NCI-H226 (cell line): ENCODE results near the gene FCMR.
"Not testable (repeated sequence)": the region's sequence is repeated elsewhere in the genome, so short reads cannot be mapped to it uniquely, and the experiment has no call there.

ENCODE experiments used
- DNase-seq: peaks from one replicate; pipeline ENCODE4 v3.0.0-alpha.2; 2015

Gene FCMR

DNA sequence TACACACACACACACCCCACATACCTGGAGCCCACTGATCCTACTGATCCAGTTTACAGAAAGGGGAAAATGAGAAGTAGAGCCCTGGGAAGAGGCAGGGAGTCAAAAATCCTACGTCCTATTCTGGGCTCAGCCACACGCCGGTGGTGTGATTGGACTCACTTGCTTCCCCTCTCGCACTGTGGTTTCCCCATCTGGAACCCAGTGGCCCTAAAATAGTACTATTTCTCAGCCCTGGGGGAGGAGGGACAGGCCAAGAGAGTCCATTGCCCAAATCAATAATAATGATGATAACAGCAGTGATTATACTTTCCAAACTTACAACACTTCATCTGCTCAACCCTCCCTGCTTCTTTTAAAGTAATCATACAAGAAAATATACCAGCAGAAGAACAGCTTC, 27.5 kb upstream of the FCMR start:
- no peak for DNase-seq

DNA sequence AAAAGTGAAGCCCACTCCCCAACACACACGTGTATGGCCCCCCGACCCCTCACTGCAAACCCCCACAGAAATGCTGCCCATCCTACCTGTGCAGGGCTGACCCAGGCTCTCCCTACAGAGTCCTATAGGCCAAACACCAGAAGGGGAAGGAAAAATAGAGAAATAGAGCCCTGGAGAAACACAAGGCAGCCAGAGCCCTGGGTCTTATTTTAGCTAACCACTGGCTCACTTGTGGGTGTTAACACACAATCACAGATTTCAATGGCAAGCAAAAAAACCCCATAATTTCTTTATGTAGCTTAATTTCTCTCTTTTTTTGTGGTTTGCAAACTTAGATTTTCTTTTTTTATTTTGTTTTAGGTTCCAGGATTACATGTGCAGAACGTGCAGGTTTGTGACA, 25.5 kb upstream of the FCMR start:
- DNase-seq: no peak

DNA sequence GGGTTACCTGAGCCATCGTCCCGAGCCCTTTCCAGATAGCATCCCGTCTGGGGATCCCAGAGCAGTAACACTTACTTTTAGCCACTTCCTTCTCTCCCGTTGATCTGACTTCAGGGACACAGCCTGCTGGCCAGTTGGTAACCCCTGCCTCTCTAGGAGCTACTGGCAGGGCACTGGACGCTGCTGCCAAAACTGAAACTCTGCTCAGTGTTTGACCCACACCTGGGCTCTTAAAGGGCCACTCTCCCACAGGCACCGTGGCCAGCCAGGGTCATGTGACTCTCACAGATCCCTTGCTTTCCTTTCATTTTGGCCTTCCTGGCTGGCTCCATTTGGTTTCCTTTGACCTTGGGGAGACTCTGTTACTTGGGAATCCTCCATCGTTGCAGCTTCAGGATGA, 24.5 kb upstream of the FCMR start, which contains the start of gene PIGR:
Gene PIGR, minus strand, starts transcription at position 206 of the 400 bp plus-strand sequence. CDS start 5,935 bp downstream, outside the sequence.
- DNase-seq: no peak

DNA sequence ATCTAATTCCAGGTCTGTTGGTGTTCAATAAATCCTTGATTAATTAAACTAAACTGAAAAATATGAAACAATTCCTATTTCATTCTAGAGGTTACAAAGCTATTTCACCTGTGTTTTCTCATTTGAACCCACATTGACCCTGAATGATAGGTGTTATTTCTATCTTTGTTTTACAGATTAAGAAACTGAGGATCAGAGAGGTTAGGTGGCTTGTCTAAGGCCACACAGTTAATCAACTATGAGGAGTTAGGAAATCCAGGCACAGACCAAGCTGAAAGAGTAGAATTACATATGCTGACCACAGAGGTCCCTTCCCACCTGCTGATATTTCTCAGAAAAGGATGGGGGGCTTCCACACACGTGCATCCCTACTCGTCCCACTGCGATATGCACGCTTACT, 24.0 kb upstream of the FCMR start:
- no peak for DNase-seq

DNA sequence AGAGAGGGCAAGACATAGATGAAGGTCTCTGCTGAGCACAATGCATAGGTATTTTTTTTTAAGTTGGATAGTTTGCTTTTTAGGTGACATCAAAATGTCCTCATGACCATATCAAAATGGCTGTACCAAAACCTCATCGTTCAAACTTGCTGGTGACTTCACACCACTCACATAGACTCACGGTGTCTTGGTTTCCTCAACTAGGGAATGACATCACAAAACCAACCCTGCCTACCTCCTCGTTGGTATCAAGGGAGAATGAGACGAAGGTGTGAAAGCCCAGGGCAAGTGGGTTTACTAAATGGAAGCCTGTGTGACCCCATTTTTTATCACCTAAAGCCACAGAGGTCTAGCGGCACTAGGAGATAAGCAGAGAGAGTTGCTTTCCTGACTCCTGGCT, 23.0 kb upstream of the FCMR start:
- no peak for DNase-seq

DNA sequence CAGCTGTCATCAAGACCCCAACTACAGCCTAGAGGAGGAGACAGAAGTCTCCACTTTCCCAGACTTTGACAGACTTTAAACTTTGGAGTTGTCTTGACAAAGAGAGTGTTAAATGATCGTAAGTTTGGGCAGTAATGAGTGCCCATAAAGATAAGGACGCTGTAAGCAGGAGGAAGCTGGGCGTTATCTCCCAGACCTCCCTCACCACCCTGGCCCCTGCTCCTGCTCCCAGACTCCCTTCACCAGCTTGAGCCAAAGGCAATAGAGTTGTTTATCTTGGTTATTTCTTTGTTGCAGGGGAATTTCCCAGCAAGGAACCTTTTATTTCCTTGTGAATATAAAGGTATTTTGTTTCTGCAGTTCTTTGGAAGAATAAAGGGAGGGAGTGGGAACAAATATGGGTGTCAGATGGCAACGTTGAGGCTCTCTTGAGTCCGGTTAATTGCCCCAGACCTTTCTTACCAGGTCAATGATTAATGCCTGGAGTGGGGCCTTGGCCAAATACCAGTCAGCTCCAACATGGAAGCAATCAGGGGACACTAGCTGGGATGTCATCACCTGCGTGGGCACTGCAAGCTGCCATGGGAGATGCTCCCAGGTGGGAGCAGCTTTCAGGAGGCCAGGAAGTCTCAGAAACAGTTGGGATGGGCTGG, 20.2 kb upstream of the FCMR start:
- DNase-seq: peak; percentile 29

DNA sequence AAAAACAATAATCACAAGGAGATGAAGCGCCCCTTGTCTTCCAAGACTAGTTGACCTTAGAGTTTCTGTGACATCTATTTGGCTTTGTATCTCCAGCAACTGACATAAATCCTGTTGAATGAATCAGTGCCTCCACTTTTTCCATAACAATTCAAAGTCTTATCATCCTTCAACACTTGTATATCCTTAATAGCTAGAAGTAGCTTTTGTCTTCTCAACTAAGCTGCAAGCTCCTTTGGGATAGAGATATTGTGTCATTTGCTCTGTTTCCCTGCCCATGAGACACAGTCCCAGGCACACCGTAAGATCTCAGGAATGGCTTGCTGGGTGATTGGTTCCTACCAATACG, 18.8 kb upstream of the FCMR start:
- no peak for DNase-seq

DNA sequence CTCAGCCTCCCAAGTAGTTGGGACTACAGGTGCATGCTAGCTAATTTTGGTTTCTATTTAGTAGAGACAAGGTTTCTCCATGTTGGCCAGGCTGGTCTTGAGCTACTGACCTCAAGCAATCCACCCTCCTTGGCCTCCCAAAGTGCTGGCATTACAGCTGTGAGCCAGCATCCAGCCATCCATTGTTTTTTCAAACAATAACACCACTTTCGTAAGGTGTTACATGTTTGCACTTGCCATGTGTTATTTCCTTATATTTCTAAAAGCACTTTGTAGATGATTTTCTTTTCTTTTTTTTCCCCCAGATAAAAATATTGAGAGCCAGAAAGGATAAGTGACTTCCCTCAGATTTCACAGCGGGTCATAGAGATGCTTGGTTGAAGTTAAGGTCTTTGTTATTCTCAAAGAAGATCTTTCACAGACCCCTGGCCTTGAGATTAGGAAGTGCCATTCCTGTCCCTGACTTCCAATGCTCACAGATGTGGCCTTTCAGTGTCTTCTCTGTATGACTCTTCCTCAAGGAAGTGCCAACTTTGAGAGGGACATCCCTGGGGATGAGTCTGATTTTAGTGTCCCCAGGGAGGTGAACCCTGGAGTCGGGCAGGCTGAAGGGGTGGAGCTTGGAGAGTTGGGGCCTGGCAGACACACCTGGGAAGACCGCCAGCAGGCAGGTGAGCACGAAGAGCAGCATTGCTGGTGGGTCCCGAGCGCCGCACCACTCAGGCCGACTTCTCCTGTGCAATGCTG, 18.3 kb upstream of the FCMR start:
- no peak for DNase-seq

DNA sequence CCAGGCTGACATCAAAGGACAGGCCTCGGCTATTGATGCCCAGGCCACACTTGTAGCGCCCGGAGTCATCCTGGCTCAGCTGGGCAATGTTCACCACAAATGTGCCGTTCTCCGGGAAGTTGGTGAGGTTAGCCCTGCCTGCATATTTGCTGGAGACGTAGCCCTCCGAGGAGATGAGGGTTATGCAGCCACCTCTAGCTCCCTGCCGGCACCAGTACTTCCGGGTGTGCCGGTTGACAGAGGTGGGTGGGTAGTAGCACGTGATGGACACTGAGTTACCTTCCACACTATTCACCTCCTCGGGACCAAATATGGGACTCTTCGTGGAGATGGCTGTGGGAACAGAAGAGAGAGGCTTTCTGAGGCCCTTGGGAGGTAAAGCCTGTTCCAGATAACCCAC, 17.4 kb upstream of the FCMR start:
- DNase-seq: no peak

DNA sequence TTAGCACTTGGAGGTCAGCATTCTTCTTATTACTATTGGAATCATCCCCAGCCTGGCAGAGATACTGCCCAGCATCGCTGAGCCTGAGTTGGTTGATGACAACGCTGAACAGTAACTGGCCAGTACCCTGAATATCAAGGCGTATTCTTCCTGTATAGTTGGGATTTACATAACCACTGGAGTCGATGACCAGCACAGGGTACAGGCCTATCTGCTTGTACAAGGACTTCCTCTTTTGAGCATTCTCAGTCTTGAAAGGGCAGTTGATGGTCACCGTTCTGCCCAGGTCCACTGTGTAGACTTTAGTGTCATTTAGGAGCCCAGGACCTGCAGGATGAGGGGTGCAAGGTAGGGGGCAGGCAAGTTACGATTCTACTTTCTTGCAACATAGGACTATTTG, 15.7 kb upstream of the FCMR start:
- no peak for DNase-seq

DNA sequence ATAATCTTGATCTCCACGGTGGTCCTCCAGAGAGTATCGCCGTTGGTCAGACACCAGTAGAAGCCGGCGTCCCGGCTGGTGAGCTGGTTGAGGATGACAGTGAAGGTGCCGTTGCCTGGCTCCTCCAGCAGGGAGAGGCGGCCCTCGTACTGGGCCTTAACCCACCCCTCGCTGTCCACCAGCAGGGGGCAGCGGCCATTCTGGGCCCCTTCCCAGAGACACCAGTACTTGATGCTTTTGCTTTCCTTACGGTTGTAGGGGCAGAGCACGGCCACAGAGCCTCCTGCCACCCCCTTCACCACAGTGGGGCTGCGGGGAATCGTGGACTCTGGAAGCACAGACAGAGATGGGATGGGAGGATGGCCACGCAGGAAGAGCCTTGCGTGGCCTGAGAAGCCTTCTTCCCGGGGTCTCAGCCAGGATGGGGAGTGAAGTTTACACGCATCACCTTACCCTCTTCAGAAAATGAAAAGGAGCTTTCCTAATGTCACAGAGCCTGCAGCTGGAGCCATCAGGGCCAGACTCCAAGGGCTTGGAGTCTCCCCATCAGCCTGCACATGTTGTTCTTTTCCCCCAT, 13.8 kb upstream of the FCMR start:
- no peak for DNase-seq

DNA sequence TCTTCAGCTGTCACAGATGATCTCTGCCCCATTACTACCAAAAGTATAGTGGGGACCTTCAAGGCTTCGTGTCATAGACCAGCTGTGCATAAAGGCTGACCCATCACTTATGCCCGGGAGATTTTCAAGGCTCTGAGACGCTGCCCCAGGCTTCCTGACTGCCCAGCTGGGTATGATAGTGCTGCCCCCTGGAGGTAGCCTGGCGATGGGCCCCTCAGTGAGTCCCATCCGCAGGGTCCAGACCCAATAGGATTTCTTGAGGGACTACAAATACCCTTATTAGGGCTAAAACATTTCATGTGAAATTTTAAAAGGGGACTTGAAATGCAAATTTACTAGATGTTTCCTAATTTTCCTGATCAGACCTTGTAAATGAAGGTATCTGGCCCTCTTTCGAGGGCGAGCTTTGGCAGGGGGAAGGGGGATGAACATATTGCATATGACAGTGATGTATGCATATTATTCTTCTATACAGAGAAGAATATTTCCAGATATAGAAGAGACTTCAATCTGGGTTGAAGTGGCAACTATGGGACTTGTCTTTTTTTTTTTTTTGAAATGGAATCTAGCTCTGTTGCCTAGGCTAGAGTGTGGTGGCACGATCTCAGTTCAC, 11.7 kb upstream of the FCMR start:
- no peak for DNase-seq

DNA sequence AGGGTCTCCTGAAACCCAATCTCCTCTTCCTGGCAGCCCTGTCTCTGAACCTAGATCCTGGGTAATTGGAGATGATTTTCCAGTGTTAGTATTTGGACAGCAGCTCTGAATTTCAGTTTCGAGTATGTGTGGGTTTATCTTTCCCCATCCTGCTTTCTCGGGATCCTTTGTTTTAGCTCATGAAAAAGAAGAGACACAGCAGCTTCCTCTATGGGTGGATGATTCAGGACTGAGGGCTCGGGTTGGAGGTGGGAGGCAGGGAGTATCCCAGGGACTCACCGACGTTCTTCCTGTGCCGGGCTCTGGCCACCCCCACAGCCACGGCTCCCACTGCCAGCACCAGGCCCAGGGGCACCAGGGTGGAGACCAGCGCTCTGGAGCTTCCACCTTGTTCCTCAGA, 10.4 kb upstream of the FCMR start:
- no peak for DNase-seq

DNA sequence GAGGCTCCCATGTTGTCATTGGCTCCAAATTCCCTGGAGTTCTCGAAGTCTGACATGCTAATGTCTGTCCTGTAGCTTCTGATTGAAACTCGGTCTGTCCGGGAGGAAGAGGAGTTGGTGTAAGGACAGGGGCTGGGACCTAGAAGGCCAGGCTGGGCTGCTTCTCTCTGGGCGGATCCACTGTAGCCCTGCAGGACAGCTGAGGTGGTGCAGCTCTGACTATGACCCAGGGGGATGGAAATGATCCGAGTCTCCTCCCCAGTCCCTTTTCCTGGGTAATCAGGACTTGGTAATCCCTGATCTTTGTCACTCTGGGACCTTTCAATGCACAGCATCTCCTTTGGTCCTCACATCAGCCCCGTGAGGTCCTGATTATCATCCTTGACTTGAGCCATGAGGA, 10.0 kb upstream of the FCMR start:
- DNase-seq: no peak

DNA sequence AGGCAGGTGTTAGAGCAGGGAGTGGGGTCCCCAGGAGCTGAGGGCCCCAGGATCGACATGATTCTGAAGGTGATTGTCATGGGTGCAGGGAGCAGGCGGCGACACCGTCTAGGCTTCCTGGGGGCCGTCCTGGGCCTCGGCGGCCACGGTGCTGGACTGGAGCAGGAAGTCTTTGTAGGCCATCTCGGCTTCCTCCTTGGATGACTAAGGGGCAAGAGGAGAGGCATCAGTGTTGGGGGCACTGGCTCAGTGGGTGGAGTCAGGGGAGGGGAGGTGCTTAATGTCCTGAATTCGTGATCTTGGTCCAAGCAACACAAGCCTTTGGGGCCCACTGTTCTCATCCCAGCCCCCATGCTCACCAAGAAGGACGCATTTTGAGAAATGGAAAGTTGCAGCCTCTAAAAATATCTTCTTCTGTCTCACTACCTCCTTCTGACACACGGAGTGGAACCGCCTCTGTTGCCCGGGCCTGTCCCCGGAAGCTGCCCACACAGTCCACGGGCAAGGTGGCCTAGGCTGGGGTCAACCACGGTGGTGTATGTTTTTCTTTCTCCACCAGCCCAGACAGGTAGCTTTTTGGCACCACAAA, 8.6 kb upstream of the FCMR start:
- DNase-seq: no peak

DNA sequence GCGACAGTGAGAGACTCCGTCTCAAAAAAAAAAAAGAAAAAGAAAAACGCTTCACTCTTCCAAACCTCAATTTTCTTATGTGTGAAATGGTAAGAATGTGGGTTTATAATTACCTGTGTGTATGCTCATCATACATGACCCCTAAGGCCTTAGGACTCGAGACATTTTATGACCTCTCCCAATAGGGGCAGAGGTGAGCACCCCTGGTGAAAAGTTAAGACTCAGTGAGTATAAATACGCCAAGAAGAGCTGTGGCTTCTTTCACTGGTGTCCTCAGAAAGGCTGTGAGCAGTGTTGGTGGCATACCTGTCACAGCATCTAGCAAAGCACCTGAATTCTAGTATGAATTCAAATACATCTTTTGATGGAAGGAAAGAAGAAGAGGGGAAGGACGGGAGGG, 7.8 kb upstream of the FCMR start:
- DNase-seq: no peak

DNA sequence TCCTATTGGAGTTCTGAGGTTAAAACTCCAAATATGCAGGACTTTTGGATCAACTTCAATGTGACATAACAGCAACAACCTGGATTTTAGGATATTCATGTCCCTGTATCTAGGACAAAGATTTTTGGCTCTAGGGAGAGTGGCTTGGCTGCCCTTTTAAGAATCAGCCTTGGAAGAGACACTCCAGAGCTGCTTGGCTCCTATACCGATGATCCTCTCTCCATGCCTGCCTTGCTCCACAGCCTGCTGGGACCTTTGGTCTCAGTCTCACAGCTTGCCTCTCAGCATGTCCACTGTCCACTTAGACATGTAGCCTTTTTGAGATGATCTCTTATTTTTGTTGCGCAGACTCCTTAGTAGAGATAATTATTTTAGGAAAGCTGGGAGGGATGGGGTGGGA, 4.5 kb upstream of the FCMR start:
- DNase-seq: no peak

DNA sequence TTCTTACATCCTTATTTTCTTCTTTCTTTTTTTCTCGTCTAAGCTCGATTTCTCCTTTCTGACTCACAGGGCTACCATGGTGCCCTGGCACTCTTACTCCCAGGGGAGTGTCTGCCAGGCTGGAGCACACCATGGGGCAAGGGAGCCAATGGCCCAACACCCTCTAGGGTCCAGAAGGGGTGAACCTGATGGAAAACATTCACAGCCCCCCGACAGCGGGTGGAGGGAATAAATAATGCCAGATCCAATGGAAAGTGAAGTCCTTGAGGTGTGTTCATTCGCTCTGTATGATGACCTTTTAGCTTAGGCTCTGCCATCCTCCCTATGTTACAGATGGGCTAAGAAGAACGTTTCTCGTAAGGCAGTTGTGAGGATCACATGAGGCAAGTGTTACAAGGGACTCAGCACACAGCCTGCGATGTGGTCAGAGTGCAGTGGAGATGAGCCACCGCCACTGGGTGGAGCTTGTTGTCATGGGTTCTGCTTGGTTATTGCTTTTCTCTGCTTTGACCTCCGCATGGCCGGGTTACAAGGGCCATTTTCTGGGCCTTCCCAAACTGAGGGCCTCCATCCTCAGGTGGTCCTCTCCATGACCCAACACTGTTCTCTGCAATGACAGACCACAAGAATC, 3.5 kb upstream of the FCMR start:
- DNase-seq: no peak

DNA sequence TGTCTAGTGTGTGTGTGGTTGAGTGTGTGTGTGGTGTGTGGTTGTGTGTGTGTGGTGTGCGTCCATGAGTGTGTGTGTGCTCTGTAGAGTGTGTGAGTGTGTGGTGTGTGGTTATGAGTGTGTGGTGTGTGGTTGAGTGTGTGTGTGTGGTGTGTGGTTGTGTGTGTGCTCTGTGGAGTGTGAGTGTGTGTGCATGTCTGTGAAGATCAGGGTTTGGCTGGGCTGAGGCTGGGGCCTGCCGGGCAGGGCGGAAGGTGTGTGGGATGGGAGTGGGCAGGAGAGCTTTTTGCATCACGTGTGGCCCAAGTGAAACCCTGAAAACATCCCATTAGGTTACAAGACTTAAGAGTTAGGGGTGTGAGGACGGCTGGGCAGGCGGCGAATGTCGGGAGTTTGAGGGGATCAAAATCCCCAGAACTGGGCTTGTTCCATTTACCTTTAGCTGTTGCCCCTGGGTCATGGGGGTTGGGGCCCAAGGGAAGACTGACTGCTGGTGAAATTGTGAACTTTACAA, 2.9 kb upstream of the FCMR start:
- no peak for DNase-seq

DNA sequence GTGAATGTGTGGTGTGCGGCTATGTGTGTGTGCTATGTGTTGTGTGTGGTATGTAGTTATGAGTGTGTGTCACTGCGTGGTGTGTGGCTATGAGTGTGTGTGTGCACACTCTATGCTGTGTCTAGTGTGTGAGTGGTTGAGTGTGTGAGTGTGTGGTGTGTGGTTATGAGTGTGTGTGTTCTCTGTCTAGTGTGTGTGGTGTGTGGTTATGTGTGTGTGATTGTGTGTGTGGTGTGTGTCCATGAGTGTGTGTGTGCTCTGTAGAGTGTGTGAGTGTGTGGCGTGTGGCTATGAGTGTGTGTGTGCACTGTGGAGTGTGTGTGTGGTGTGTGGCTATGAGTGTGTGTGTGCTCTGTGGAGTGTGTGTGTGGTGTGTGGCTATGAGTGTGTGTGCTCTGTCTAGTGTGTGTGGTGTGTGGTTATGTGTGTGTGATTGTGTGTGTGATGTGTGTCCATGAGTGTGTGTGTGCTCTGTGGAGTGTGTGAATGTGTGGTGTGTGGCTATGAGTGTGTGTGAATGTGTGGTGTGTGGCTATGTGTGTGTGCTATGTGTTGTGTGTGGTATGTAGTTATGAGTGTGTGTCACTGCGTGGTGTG, 2.3 kb upstream of the FCMR start:
- not testable (repeated sequence) for DNase-seq

DNA sequence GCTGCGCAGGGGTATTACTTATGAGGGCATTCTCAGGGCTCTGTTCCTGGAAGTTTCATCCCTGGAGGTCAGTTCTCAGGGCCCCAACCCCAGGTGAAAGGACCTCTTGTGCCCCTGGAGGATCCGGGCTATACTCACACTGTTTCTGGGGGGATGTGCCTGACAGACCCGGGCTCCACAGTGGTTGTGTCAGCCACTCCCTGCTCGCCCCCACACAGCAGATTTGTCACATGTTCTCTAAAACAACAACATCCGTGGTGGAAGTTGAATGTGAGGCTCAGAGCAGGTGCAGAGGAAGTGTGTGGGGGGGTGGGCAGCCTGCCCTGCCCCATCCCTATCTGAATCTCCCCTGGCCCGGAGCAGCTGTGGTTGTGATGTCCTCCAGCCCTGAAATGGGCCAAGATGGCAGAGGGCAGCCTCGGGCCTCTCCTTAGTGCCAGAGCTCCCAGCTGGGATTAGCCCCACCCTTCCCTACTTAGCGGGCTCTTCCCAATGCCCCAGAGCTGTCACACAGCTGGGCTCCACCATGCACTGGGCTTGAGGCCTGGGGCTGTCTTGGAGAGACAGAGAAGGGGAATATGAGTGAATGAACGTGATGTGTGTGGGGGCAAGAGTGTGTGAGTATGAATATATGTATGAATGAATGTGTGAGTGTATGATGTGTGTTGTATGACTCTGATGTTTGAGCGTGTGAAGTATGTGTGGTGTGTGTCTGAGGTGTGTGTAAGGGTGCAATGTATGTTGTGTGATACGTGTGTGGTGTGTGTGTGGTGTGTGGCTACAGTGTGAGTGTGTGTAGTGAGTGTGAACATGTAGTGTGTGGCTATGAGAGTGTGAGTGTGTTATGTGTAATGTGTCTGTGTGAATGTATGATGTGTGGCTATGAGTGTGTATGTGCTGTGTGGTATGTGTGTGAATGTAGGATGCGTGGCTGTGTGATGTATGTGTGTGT, 1.5 kb upstream of the FCMR start:
- no peak for DNase-seq
